ENCODE results near the gene STK24.

STK24 gene

GRCh38 chr13:98454389-98454881 lies 122.5 kb downstream of the STK24 start:
- peak in 8 of 56 donors; percentile 10 to 40 (median 21) for DNase-seq

GRCh38 chr13:98452851-98453843 lies 123.8 kb downstream of the STK24 start:
- DNase-seq = peak in 1 of 56 donors; percentile 10

- DNase-seq = peak in 41 of 56 donors; percentile 9 to 76 (median 35)
Measured at GRCh38 chr13:98451676-98452470, 125.0 kb downstream of the STK24 start.

GRCh38 chr13:98450539-98451111 lies 126.3 kb downstream of the STK24 start:
- peak in 40 of 56 donors; percentile 7 to 74 (median 36) for DNase-seq

GRCh38 chr13:98450026-98450425 lies 126.9 kb downstream of the STK24 start:
- no peak for DNase-seq

DNA sequence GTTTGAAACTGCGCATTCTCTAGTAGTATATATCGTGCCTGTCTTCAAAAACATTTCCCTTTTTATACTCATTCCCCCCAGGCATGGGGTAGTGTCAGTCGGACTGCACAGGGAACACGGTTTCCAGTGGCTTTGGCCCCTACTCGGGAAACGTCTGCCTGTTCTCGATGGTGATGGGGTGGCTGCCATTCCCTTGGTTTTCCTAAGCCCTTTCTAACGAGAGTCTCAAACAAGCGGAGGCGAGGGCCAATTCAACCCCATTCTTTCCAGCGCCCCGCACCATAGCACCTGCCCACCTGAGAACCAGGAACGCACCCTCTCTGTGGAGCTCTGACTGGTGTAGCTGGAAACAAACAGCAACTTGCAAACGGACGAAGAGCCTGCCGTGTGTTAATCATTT lies 127.6 kb downstream of the STK24 start:
- no peak for DNase-seq

DNA sequence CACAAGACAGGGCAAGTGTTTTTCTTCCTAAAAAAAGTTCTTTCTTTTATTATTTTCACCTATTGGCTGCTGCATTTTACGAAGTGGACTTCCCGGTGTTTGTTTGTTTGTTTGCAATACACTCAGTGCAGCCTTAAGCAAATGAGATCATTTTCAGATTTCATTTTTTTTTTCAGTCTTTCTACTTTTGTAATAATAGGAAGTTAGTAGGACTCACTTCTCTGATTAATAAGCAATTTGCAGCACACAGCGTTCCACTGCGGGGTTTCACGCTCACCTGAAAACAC lies 128.3 kb downstream of the STK24 start:
- DNase-seq = no peak

DNA sequence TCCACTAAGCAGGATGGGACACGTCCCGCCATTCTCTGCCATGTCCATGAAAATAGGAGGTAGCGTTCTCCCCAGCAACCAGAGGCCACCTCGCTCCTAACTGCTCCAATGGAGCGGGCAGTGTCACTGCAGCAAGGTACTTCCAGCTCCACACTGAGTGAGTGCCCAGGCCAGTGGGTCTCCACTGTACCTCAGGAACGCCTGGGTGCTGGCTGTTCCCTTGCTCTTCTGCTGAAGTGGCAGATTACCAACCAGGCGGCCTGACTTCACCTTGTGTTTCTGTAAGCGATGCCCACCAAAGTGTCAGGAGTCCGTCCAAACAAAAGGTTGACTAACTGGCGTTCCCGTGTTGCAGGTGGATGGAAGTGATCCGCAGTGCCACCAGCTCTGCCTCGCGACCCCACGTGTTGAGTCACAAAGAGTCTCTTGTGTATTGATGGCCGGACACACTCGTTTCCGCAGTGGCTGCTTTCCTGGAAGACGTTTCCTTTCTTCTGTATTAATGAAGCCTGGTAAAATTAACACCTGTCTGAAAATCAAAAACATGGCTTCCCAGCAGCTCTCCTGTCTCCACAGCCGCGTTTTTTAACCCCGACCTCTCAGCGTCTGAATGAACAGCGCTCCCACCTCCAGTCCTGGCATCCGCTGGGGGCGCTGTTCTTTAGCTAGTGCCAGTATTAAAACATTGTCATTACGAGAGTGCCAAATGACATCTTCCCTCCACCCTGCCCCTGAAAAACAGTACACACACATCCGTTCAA lies 128.8 kb downstream of the STK24 start:
- peak in 50 of 56 donors; percentile 12 to 85 (median 51) for DNase-seq

- DNase-seq = no peak
Measured at GRCh38 chr13:98447130-98447529, 129.8 kb downstream of the STK24 start.

- no peak for DNase-seq
Measured at GRCh38 chr13:98446234-98446621, 130.7 kb downstream of the STK24 start.

GRCh38 chr13:98445340-98446233 lies 131.3 kb downstream of the STK24 start:
- DNase-seq = peak in 44 of 56 donors; percentile 9 to 80 (median 36)

DNA sequence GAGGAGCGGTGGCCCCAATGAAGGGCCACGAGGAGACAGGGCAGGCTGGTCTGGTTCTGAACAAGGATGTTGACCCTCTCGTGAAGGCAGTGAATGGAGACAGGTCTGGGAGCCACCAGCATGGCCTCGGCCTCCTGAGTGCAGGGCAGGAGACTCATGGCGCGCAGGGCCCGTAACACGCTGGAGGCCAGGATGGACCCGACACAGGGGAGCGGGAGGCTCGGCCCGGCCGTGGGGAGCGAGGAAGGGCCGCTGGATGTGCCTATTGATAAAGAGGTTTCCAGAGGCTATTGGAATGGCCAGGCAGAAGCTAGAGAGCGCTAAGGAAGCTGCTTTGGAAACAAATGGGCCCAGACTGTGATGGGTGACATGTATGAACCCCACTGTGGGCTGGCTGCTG lies 132.5 kb downstream of the STK24 start:
- DNase-seq = no peak

DNA sequence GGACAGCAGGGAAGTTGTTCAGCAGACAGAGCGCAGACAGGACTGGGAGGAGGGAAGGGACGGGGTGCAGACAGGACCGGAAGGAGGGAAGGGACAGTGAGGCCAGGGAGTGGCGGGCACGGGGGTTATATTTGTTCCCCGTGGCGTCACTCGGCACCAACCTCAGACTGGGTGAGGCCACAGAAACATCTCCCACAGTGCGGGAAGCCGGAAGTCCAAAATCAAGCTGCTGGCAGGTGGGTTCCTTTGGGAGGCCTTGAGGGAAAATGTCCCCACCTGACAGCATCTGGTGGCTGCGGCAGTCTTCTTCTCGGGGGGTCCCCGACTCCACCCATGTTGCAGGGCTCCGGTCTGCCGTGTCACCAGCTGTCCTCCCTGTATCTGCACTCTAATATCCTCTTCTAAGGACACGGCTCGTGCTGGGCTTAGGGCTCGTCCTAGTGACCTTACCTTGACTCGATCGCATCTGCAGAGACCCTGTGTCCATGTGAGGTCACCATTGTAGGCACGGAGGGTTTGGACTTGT lies 133.0 kb downstream of the STK24 start:
- DNase-seq = no peak

DNA sequence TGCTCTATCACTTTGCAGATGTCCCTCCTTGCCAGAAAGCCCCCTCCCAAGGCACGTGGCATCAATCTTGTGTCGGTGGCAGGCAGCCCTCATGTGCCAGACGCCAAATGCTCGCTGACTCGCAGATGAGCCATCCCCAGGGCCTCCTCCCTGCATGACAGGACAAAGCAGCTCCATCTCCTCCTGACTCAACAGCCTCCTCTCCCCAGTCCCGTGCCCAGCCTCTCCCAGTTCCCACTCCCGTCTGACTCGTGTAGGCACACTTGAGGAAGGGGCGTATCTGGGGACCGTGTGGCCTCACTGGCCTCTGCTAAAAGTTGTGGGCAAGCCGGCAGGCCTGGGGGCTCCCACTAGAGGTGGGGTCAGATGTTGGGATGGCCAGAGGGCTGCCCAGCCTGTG lies 133.6 kb downstream of the STK24 start:
- DNase-seq = no peak

- DNase-seq = no peak
Measured at GRCh38 chr13:98442391-98443230, 134.3 kb downstream of the STK24 start.

DNA sequence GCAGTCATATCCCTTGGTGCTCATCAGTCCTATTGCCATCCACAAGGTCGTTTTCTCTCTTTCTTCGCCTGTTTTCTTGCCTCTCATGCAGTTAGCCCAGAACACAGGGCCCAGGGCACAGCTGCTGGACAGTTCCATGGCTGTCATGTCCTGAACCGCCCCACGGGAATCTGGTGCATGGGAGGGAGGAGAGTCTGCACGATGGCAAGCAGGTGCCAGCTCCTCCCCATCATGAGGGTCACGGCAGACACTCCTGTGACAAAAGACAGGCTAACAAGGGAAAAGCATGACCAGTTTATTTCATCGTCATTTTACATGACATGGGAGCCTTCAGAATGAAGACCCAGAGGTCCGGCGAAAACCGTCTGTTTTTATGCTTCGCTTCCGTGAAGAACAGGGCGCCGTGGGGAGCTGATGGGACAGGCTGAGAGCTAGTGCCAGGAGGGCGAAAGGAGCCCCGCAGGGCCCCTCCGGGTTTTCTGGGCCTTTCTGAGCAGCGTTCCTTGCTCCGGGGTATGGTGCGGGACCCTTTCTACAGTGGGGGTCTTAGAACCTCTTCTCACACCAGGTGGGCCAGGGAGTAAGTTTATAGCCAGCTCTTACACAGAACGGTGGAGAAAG lies 135.7 kb downstream of the STK24 start:
- DNase-seq = no peak

DNA sequence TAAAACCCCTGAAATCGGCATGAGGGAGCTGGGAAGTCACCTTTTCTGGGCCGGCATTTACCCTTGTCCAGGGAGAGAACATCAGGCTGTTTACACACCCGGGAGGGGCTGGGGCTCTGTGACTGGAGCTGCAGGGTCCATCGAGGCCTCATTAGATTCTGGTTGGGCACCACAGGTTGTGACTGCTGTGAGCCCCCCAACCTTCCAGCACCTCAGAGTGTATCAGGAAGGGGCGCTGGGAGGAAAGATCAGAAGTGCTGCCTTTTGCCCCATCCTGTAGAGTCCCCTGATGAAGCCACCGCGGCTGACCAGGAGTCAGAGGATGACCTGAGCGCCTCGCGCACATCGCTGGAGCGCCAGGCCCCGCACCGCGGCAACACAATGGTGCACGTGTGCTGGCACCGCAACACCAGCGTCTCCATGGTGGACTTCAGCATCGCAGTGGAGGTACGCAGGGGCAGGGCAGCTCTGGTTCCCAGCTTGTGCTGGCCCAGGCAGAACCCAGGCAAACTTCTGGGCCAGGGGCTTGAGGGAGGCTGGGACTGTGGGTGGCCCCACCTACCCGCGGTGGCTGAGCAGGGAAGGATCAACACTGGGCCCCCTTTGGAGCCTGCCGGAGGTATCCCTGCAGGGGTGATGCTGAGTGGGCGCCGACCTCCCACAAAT lies 136.4 kb downstream of the STK24 start:
- DNase-seq = no peak

GRCh38 chr13:98439896-98440295 lies 137.0 kb downstream of the STK24 start:
- DNase-seq = no peak
